ENCODE measurements around the gene WWC1. TPM values are rescaled to one million over a fixed set of nuclear protein-coding genes. Genes with fewer than 3 reads are reported as not detected.
"Not testable (repeated sequence)": the region's sequence is repeated elsewhere in the genome, so short reads cannot be mapped to it uniquely, and the experiment has no call there.

Gene WWC1
- total RNA-seq, 1 experiment from 2014 or later: not detected

DNA sequence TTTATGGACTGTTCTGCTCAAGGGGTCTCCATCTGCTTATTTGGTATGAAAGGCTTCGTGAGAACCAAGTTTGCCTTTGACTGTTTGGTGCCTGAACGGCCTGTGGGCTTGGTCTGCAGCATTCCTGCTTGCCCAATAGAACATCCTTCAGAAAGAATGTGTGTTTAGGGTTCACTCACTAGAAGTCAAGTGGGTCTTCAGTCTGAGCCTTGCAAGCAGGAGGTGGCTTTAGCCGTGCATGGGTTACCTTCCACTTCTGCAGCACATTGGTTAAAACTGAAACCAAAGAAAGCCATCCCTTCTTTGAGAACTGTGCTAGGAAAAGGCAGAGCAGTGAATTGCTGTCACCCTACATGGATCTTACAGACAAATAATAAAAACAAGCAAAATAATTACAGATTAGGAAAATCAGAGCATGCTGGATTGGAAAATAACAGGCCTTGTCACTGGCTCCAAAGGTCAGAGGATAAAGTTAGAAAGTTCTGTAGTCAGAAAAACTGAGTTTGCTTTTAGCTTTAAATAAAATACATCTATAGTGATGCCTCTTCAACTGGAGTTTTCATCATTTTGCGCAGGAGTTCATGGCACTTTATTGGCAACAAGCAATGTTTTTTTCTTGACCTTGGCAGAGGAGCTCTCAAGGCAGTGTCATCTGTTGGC is 16.6 kb downstream of the WWC1 start:
- Histone ChIP-seq H3K27me3 (ENCODE audit: low read length) (peaks cover 2% of the 10 kb centered on the region; the same call in 1 of the 2 replicates), H3K4me2 (ENCODE audit: low read depth, low read length, poor library complexity, severe bottlenecking) (no peak overlapping the region), H3K27ac (ENCODE audit: low read length) (no peak overlapping the region), H3K4me1 (ENCODE audit: low read length) (no peaks in the 10 kb centered on the region), H2AFZ (ENCODE audit: low read length) (no peak overlapping the region), H3K9me3 (ENCODE audit: low read length) (no peaks in the 10 kb centered on the region), H3K79me2 (ENCODE audit: low read length) (no peaks in the 10 kb centered on the region), H4K20me1 (ENCODE audit: insufficient read depth, low read depth, low read length) (no peaks in the 10 kb centered on the region), H3K9ac (ENCODE audit: low read length) (no peak overlapping the region), H3K36me3 (ENCODE audit: insufficient read depth, low read length) (no peaks in the 10 kb centered on the region), H3K9me2 (replicated peaks; ENCODE audit: insufficient read depth, low read length) (no peaks in the 10 kb centered on the region), H3K4me3 (ENCODE audit: low read length) (no peak overlapping the region)
- DNase-seq: no peak

- Histone ChIP-seq H4K20me1 (ENCODE audit: insufficient read depth, low read depth, low read length) (no peaks in the 10 kb centered on the region), H3K4me2 (ENCODE audit: low read depth, low read length, poor library complexity, severe bottlenecking) (no peak overlapping the region), H3K4me1 (ENCODE audit: low read length) (no peaks in the 10 kb centered on the region), H3K9me2 (replicated peaks; ENCODE audit: insufficient read depth, low read length) (no peaks in the 10 kb centered on the region), H3K27ac (ENCODE audit: low read length) (no peak overlapping the region), H3K79me2 (ENCODE audit: low read length) (no peaks in the 10 kb centered on the region), H3K9ac (ENCODE audit: low read length) (no peak overlapping the region), H3K36me3 (ENCODE audit: insufficient read depth, low read length) (no peaks in the 10 kb centered on the region), H3K4me3 (ENCODE audit: low read length) (no peak overlapping the region), H2AFZ (ENCODE audit: low read length) (no peak overlapping the region), H3K9me3 (ENCODE audit: low read length) (no peaks in the 10 kb centered on the region), H3K27me3 (ENCODE audit: low read length) (no peaks in the 10 kb centered on the region)
- no peak for DNase-seq
These were observed 17.6 kb downstream of the WWC1 start for GRCh38 chr5:168308976-168309598.

DNA sequence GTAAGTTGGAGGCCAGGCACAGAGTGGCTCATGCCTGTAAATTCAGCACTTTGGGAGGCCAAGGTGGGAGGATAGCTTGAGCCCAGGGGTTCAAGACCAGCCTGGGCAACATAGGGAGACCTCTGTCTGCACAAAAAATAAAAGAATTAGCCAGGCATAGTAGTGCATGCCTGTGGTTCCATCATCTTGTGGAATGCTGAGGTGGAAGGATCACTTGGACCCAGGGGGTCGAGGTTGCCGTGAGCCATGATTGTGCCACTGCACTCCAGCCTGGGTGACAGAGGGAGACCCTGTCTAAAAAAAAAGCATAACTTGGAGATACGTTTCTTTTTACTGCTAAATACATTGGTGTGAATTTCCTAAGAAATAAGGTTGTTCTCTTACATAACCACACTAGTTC is 19.1 kb downstream of the WWC1 start:
- not testable (repeated sequence) for H4K20me1 ChIP-seq (ENCODE audit: insufficient read depth, low read depth, low read length); H3K9me3 ChIP-seq (ENCODE audit: low read length); H3K9me2 ChIP-seq (replicated peaks; ENCODE audit: insufficient read depth, low read length); H3K36me3 ChIP-seq (ENCODE audit: insufficient read depth, low read length); H3K27ac ChIP-seq (ENCODE audit: low read length); DNase-seq; H3K27me3 ChIP-seq (ENCODE audit: low read length); H2AFZ ChIP-seq (ENCODE audit: low read length); H3K4me1 ChIP-seq (ENCODE audit: low read length); H3K79me2 ChIP-seq (ENCODE audit: low read length); H3K9ac ChIP-seq (ENCODE audit: low read length); H3K4me3 ChIP-seq (ENCODE audit: low read length); H3K4me2 ChIP-seq (ENCODE audit: low read depth, low read length, poor library complexity, severe bottlenecking)

DNA sequence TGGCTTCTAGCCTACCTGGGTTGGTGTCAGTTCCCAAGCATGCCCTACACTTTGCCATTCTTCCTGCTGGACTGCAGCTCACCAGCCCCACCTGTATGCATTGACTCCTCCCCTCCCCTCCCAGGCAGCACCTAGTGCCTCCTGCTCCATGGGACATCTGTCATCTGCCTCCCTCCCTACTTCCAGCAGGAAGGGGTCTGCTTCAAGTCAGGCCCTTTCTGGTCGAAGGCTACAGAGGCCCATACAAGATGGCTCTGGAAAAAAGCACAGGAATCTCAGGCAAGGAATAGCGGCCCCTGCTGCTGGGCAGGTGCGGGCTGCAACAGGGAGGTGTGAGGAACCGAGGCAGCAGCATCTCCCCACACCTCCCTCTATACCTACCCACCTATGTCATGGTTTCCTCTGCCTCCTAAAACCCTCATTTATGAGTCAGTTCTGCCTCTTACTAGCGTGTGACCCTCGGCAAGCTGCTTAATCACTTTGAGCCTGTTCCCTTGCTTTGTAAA is 19.7 kb downstream of the WWC1 start:
- Histone ChIP-seq H3K27me3 (ENCODE audit: low read length) (no peaks in the 10 kb centered on the region), H3K9ac (ENCODE audit: low read length) (no peak overlapping the region), H2AFZ (ENCODE audit: low read length) (no peak overlapping the region), H3K9me3 (ENCODE audit: low read length) (no peaks in the 10 kb centered on the region), H3K4me3 (ENCODE audit: low read length) (no peak overlapping the region), H3K79me2 (ENCODE audit: low read length) (no peaks in the 10 kb centered on the region), H3K4me2 (ENCODE audit: low read depth, low read length, poor library complexity, severe bottlenecking) (no peak overlapping the region), H3K36me3 (ENCODE audit: insufficient read depth, low read length) (no peaks in the 10 kb centered on the region), H3K4me1 (ENCODE audit: low read length) (no peaks in the 10 kb centered on the region), H3K27ac (ENCODE audit: low read length) (no peak overlapping the region), H3K9me2 (replicated peaks; ENCODE audit: insufficient read depth, low read length) (no peaks in the 10 kb centered on the region), H4K20me1 (ENCODE audit: insufficient read depth, low read depth, low read length) (no peaks in the 10 kb centered on the region)
- no peak for DNase-seq

DNA sequence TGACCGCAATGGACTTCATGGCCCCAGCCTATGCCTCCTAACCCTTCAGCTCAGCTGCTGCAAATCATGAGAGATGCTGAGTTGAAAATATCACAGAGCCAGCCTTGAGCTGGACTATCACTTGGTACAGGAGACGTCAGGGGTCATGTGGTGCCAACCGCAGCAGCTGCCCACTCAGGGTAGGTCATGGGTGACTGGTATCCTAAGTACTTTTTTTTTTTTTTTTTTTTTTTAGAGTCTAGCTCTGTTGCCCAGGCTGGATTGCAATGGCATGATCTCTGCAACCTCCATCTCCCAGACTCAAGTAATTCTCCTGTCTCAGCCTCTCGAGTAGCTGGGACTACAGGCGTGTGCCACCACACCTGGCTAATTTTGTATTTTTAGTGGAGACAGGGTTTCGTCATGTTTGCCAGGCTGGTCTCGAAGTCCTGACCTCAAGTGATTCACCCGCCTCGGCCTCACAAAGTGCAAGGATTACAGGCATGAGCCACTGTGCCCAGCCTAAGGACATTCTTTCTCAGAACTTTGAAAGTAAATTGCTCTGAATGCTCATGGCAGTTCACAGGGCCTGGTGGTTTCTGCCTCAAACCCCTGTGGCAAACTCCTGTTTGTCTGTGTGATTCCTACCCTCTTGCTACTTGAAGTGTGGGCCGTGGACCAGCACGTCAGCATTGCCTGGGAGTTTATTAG is 21.3 kb downstream of the WWC1 start:
- no peaks in the 10 kb centered on the region for H3K9me2 ChIP-seq (replicated peaks; ENCODE audit: insufficient read depth, low read length)
- no peak overlapping the region for H3K4me3 ChIP-seq (ENCODE audit: low read length)
- no peak for DNase-seq
- H2AFZ ChIP-seq (ENCODE audit: low read length): no peak overlapping the region
- no peaks in the 10 kb centered on the region for H3K9me3 ChIP-seq (ENCODE audit: low read length)
- H3K4me1 ChIP-seq (ENCODE audit: low read length): no peaks in the 10 kb centered on the region
- no peak overlapping the region for H3K9ac ChIP-seq (ENCODE audit: low read length)
- no peaks in the 10 kb centered on the region for H3K27me3 ChIP-seq (ENCODE audit: low read length)
- H3K4me2 ChIP-seq (ENCODE audit: low read depth, low read length, poor library complexity, severe bottlenecking): no peak overlapping the region
- H4K20me1 ChIP-seq (ENCODE audit: insufficient read depth, low read depth, low read length): no peaks in the 10 kb centered on the region
- H3K79me2 ChIP-seq (ENCODE audit: low read length): no peaks in the 10 kb centered on the region
- H3K36me3 ChIP-seq (ENCODE audit: insufficient read depth, low read length): no peaks in the 10 kb centered on the region
- H3K27ac ChIP-seq (ENCODE audit: low read length): no peak overlapping the region

- Histone ChIP-seq H3K4me2 (ENCODE audit: low read depth, low read length, poor library complexity, severe bottlenecking) (no peak overlapping the region), H3K9me3 (ENCODE audit: low read length) (no peaks in the 10 kb centered on the region), H3K9me2 (replicated peaks; ENCODE audit: insufficient read depth, low read length) (no peaks in the 10 kb centered on the region), H3K36me3 (ENCODE audit: insufficient read depth, low read length) (no peaks in the 10 kb centered on the region), H3K79me2 (ENCODE audit: low read length) (no peaks in the 10 kb centered on the region), H3K27ac (ENCODE audit: low read length) (no peak overlapping the region), H3K4me3 (ENCODE audit: low read length) (no peak overlapping the region), H3K27me3 (ENCODE audit: low read length) (no peaks in the 10 kb centered on the region), H4K20me1 (ENCODE audit: insufficient read depth, low read depth, low read length) (no peaks in the 10 kb centered on the region), H3K4me1 (ENCODE audit: low read length) (no peaks in the 10 kb centered on the region), H3K9ac (ENCODE audit: low read length) (no peak overlapping the region), H2AFZ (ENCODE audit: low read length) (no peak overlapping the region)
- no peak for DNase-seq
These were observed 22.3 kb downstream of the WWC1 start for GRCh38 chr5:168313596-168314204.

GRCh38 chr5:168314735-168315411 is 23.4 kb downstream of the WWC1 start:
- Histone ChIP-seq H3K36me3 (ENCODE audit: insufficient read depth, low read length) (no peaks in the 10 kb centered on the region), H2AFZ (ENCODE audit: low read length) (no peak overlapping the region), H3K79me2 (ENCODE audit: low read length) (no peaks in the 10 kb centered on the region), H3K4me3 (ENCODE audit: low read length) (no peak overlapping the region), H3K9me2 (replicated peaks; ENCODE audit: insufficient read depth, low read length) (no peaks in the 10 kb centered on the region), H3K9ac (ENCODE audit: low read length) (no peak overlapping the region), H4K20me1 (ENCODE audit: insufficient read depth, low read depth, low read length) (no peaks in the 10 kb centered on the region), H3K4me2 (ENCODE audit: low read depth, low read length, poor library complexity, severe bottlenecking) (no peak overlapping the region), H3K27ac (ENCODE audit: low read length) (no peak overlapping the region), H3K27me3 (ENCODE audit: low read length) (no peaks in the 10 kb centered on the region), H3K4me1 (ENCODE audit: low read length) (no peaks in the 10 kb centered on the region), H3K9me3 (ENCODE audit: low read length) (no peaks in the 10 kb centered on the region)
- DNase-seq: no peak
